GM21825 (cell line): Measurements from ENCODE around the gene CYP1B1.
"Not testable (repeated sequence)": the region's sequence is repeated elsewhere in the genome, so short reads cannot be mapped to it uniquely, and the experiment has no call there.

Source experiments
- ATAC-seq: cut with Tn5 transposase; IDR thresholded peaks from one replicate; pipeline ENCODE4 v1.9.1; 2021; ENCODE audit warnings: mild to moderate bottlenecking, moderate library complexity; ENCODE audit not compliant: unreplicated experiment

The CYP1B1 gene

GRCh38 chr2:38075507-38076151, at the start of gene CYP1B1:
CYP1B1 (minus strand) TSS chr2:38076151; CDS start chr2:38075388, 763 bp downstream.
- ATAC-seq = no peak

GRCh38 chr2:38125007-38125406, 49.1 kb upstream of the CYP1B1 start:
- ATAC-seq = no peak

- ATAC-seq = no peak
Observed at GRCh38 chr2:38123911-38124310, 48.0 kb upstream of the CYP1B1 start.

DNA sequence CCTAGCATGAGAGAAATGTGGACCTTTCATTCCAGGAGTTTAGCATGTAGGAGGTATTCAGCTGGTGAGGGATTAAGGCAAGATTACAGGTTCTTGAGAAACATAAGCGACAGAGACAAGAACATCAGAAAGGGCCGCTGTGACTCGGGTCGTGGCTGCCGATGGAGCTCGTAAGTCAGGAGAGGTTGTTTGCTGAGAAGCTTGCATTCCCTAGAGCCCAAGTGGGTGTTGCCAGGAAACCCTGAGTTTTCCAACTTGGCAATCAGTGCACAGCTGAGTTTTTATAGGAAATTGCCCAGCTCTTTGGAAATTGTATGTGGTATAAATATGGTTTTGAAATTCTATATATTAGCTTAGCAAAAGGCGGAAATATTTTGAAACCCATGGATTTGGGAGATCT, 46.4 kb upstream of the CYP1B1 start:
- no peak for ATAC-seq

GRCh38 chr2:38121481-38121880, 45.5 kb upstream of the CYP1B1 start:
- ATAC-seq = no peak

DNA sequence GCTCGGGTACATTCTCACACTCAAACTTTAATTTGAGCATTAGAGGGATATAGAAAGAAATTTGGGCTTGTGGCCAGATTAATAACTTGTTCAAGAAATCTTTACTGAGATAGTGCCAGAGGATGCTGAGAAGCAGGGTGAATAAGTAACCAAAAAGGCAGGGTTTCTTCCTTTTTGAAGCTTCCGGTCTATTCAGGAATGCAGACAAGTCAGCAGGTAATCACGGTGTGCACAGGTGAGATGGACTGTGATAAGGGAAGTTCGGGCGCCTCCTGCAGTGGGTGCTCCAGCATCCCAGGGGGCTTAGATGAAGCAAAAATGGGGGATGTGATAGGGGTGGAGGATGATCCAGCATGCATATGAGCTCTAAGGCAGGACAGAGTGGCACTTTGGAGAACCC, 44.9 kb upstream of the CYP1B1 start:
- no peak for ATAC-seq

DNA sequence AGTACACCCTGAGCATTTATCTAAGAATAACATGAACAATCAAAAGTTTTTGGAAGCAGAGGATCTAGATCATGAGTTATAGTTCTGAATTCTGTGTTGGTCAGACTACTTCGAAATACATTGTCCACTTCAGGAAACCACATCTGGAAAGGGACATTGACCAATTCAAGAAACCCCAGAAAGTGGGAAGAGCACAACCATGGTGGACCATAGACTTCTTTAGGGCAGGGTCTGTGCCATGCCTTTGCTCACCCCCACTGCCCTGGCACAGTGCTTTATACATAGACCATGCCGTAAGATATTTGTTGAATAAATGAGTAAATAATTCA, 44.3 kb upstream of the CYP1B1 start:
- no peak for ATAC-seq

DNA sequence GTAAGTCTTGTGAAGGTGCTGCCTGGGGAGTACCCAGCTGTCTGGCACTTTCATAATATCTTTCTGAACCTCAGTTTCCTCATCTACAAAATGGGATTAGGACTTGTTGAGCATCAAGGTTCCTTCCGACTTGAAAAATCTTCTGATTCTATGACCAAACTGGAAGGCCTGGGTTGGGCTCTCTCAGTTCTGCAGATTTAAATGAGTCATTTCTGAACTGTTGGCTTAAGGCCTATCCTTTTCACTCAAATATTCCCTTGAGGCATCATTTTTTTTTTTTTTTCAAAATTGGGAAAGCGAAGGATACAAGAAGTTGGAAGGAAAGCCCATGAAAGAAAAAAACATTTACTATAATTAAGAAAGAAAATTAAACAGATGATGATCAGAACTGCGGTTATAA, 40.8 kb upstream of the CYP1B1 start:
- no peak for ATAC-seq

DNA sequence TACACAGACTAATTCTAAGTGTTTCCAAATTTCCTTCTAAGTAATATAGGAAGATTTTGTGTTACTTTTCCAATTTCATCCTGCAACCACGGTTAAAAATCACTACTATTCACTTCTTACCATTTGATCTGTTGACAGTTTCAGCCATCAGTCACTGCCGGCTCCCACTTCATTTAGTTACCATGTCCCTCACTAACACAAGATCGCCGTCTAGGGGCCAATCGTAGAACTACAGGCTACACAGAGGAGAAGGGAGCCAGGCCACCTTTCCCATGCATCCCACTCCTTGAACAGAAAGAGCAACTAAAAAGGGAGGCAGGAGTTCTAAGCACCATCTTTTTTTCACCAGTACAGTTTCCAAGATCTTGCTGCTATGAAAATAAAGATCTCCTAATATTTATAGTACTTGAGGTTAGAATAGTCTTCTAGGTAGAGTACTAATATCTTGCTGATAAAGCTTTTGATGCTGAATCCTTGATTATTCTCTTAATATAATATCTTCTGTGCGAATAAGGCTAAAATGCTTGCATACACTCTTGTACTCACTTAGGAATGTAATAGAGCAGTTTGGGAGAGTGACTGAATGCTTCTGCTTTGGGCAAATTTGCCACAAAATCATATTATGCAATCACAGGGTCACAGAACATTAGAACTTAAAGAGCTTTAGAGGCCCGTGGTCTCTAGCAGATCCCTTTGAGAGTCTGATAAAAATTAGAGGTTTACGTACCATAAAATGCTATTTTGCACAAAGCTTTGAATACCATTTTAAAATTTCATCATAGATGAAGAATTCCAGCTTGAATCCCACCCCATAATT, 39.5 kb upstream of the CYP1B1 start:
- ATAC-seq = no peak

- ATAC-seq = no peak
Observed at GRCh38 chr2:38113981-38114708, 38.2 kb upstream of the CYP1B1 start.

GRCh38 chr2:38113051-38113450, 37.1 kb upstream of the CYP1B1 start:
- ATAC-seq = no peak

- not testable (repeated sequence) for ATAC-seq
Observed at GRCh38 chr2:38111350-38111749, 35.4 kb upstream of the CYP1B1 start.

- ATAC-seq = no peak
Observed at GRCh38 chr2:38109732-38110181, 33.8 kb upstream of the CYP1B1 start.

DNA sequence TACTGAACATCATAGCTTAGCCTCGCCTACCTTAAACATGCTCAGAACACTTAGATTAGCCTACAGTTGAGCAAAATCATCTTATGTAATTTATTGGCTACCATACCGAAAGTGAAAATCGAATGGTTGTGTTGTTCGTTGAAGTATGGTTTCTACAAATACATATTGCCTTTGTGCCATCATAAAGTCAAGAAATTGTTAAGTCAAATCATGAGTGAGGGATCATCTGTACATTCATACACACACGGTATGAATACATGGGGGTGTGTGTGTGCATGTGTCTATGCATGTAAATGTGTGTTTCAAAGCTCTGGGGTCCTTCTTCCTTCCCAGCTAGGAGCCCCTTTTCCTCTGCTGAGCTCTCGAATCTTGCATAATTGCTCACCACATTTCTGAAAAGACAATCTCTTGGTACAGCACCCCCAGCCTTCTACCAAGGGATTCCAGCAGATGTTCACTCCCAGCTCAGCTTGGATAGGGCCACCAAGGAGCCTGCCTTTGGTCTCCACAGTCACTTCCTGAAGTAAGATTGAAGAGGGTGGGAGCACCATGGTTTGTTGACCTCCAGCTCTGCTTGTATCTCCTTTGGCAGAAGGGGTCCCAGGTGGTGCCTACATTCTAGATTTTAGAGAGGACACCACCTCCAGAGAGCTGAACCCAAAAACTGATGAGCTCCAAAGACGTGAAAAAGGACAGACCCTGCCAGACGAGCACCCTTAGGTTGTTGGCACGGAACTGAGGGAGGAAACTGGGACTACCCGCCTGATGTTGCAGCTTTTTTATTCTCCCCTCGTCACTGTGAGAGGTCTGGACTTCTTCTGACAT, 33.2 kb upstream of the CYP1B1 start:
- no peak for ATAC-seq

- ATAC-seq = no peak
Observed at GRCh38 chr2:38107738-38108410, 31.9 kb upstream of the CYP1B1 start.

- ATAC-seq = peak; percentile 58
Observed at GRCh38 chr2:38106405-38107094, 30.6 kb upstream of the CYP1B1 start.

DNA sequence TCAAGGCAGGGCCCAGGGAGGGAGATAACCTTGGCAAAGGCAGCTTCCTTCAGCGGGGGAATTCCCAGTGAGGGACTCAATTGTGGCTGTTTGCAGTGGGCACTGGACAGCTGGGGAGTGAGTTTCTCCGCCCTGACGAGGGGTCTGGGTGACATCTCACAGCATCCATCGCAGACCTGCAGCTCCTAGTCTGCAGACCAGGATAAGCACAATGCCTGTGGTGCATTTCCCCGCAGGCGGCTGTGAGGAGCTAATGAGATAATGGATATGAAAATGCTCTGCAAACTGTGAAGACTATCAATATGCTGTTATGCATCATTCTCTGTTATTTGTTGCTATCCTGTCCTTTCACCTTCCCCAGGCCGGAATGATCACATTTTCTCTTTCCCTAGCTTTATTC, 30.0 kb upstream of the CYP1B1 start:
- ATAC-seq = no peak

DNA sequence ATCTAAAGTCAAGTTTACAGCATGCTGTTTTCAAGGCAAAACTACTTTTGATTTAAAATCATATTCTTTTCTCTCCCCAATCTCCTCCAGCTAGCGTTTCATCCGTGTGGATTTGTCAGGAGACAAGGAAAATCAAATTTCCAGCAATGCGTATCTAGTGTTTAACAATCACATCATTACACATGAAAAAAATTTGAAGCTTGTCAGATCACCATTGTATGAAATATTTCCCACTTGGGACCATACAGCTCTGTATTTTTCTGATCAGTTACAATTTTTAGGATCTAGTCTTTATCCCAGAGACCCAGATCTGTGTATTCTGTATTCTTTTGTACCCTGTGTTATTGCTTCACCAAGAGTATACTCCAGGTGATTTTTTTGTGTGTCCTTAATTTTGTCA, 28.6 kb upstream of the CYP1B1 start:
- ATAC-seq = no peak

DNA sequence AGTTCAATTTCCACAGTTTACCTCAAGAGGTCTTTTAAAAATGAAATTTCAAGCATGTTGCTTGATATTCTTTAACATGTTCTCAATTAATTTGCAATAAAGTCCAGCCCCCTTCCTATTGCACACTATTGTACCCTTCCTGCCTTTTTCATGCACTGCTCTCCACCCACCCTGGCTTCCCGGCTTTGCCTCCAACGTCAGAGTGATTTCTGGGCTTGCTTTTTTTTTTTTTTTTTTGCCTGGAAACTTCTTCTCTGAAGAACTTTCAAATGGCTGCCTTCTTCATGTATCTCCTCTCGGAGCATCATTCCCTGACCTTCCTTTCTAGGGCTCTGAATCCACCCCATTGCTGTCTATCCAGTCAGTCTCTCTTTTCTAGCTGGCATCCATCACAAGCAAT, 24.4 kb upstream of the CYP1B1 start:
- ATAC-seq = no peak
